H1 (cell line): ENCODE results near the gene PARD3. TPM values are rescaled to one million over a fixed set of nuclear protein-coding genes. Genes with fewer than 3 reads are reported as not detected.

Source experiments
- CTCF ChIA-PET: fragments of 300-600 bp; sonication (Branson Sonifier 250); formaldehyde crosslinking; loops from one replicate; lab custom pipeline; 2021; ENCODE audit not compliant: partially characterized antibody; lab: Charles Lee
- POLR2A ChIA-PET: fragments of 300-600 bp; sonication (Branson Sonifier 250); formaldehyde crosslinking; loops from one replicate; lab custom pipeline; 2021; ENCODE audit warnings: inconsistent platforms; ENCODE audit not compliant: partially characterized antibody; lab: Charles Lee
- DNase-seq, 2 experiments: peaks; one replicate each; pipeline versions ENCODE4 v3.0.0 to v3.0.0-alpha.2; 2010 to 2022; ENCODE audit warnings: low spot score in 2 of 2, low read depth in 1 of 2, mixed read lengths in 1 of 2
- FAIRE-seq: peaks from 2 replicates; lab custom pipeline; 2011; peaks lifted over from hg19 to GRCh38; lab: Jason Lieb, UNC
- H2AFZ ChIP-seq: 2 replicates; pipeline ENCODE4 v1.8.1; 2012; ENCODE audit warnings: low read length, inconsistent platforms
- H2AK5ac ChIP-seq: 2 replicates; pipeline ENCODE4 v1.6.1; 2013; ENCODE audit warnings: low read depth, low read length
- H2BK120ac ChIP-seq: replicated peaks from 2 replicates; pipeline ENCODE3; 2013; ENCODE audit warnings: low read depth, low read length, inconsistent platforms
- H2BK12ac ChIP-seq: 2 replicates; pipeline ENCODE4 v1.6.1; 2013; ENCODE audit warnings: low read depth, low read length
- H2BK15ac ChIP-seq: 2 replicates; pipeline ENCODE4 v1.6.1; 2013; ENCODE audit warnings: low read length
- H2BK20ac ChIP-seq: 2 replicates; pipeline ENCODE4 v1.6.1; 2013; ENCODE audit warnings: low read length
- H2BK5ac ChIP-seq: 2 replicates; pipeline ENCODE4 v1.6.1; 2013; ENCODE audit warnings: low read depth, low read length
- H3K14ac ChIP-seq: 2 replicates; pipeline ENCODE4 v1.6.1; 2013; ENCODE audit warnings: inconsistent platforms; ENCODE audit not compliant: insufficient read length
- H3K18ac ChIP-seq: 2 replicates; pipeline ENCODE4 v1.6.1; 2013; ENCODE audit warnings: low read length; ENCODE audit errors: extremely low read depth
- H3K23ac ChIP-seq: 2 replicates; pipeline ENCODE4 v1.6.1; 2013; ENCODE audit warnings: inconsistent platforms; ENCODE audit not compliant: insufficient read length
- H3K23me2 ChIP-seq: 2 replicates; pipeline ENCODE4 v1.6.1; 2013; ENCODE audit warnings: low read depth, low read length
- H3K27ac ChIP-seq: 2 replicates; pipeline ENCODE4 v1.6.1; 2011; ENCODE audit warnings: low read depth, low read length, inconsistent platforms
- H3K27me3 ChIP-seq, 4 experiments: replicated peaks in 1 of 4; 1 replicate in 1 of 4; 2 replicates in 3 of 4; pipeline versions ENCODE4 v1.6.1 to v1.8.1; 2011 to 2013; ENCODE audit warnings: low read length in 3 of 4, mild to moderate bottlenecking in 3 of 4, inconsistent platforms in 2 of 4, mixed read lengths in 2 of 4, moderate library complexity in 1 of 4; ENCODE audit not compliant: control insufficient read depth in 3 of 4, insufficient read depth in 3 of 4; ENCODE audit errors: extremely low read depth in 1 of 4
- H3K36me3 ChIP-seq, 4 experiments: 2 replicates each; pipeline versions ENCODE4 v1.6.1 to v1.8.1; 2011 to 2013; ENCODE audit warnings: mild to moderate bottlenecking in 4 of 4, low read length in 3 of 4, moderate library complexity in 2 of 4, control low read depth in 1 of 4, inconsistent platforms in 1 of 4; ENCODE audit not compliant: insufficient read depth in 4 of 4, control insufficient read depth in 2 of 4
- H3K4ac ChIP-seq: replicated peaks from 2 replicates; pipeline ENCODE3; 2013; ENCODE audit warnings: low read length, low read depth, mixed read lengths, inconsistent platforms; ENCODE audit not compliant: insufficient read length
- H3K4me1 ChIP-seq, 4 experiments: replicated peaks in 1 of 4; 1 replicate in 1 of 4; 2 replicates in 3 of 4; pipeline versions ENCODE4 v1.6.1 to v1.8.1; 2011 to 2013; ENCODE audit warnings: low read length in 3 of 4, inconsistent platforms in 2 of 4, mixed read lengths in 1 of 4; ENCODE audit not compliant: insufficient read depth in 4 of 4, control insufficient read depth in 3 of 4
- H3K4me2 ChIP-seq, 2 experiments: 2 replicates each; pipeline versions ENCODE4 v1.6.1 to v1.8.1; 2011 to 2013; ENCODE audit warnings: low read depth in 2 of 2, low read length in 2 of 2, control low read depth in 1 of 2, inconsistent platforms in 1 of 2, mild to moderate bottlenecking in 1 of 2; ENCODE audit not compliant: insufficient read depth in 1 of 2
- H3K4me3 ChIP-seq, 4 experiments: fragments of 200-600, 300-600 bp in 1 of 4; sonication (generic), shearing (Covaris generic), sonication (Bioruptor Twin) in 1 of 4; 2 replicates each; pipeline versions ENCODE4 v1.5.1 to v1.8.1; 2011 to 2016; ENCODE audit warnings: low read length in 4 of 4, low read depth in 3 of 4, control low read depth in 2 of 4, inconsistent platforms in 2 of 4, mild to moderate bottlenecking in 2 of 4, mixed read lengths in 1 of 4, moderate library complexity in 1 of 4; ENCODE audit not compliant: insufficient read depth in 2 of 4; ENCODE audit errors: extremely low read depth in 1 of 4
- H3K56ac ChIP-seq: replicated peaks from 2 replicates; pipeline ENCODE3; 2013; ENCODE audit warnings: low read depth, mild to moderate bottlenecking, mixed read lengths, low read length, inconsistent platforms; ENCODE audit not compliant: insufficient read length
- H3K79me1 ChIP-seq: 2 replicates; pipeline ENCODE4 v1.6.1; 2013; ENCODE audit warnings: low read depth, low read length, control low read depth
- H3K79me2 ChIP-seq, 2 experiments: 2 replicates each; pipeline versions ENCODE4 v1.6.1 to v1.8.1; 2012 to 2013; ENCODE audit warnings: low read length in 2 of 2, mild to moderate bottlenecking in 2 of 2, inconsistent platforms in 1 of 2; ENCODE audit not compliant: insufficient read depth in 2 of 2, control insufficient read depth in 1 of 2
- H3K9ac ChIP-seq, 4 experiments: replicated peaks in 1 of 4; 1 replicate in 1 of 4; 2 replicates in 3 of 4; pipeline versions ENCODE4 v1.6.1 to v1.8.1; 2011 to 2013; ENCODE audit warnings: low read depth in 3 of 4, low read length in 3 of 4, control low read depth in 2 of 4, mild to moderate bottlenecking in 2 of 4, moderate library complexity in 2 of 4, inconsistent platforms in 1 of 4; ENCODE audit errors: extremely low read depth in 1 of 4
- H3K9me3 ChIP-seq, 2 experiments: 2 replicates each; pipeline versions ENCODE4 v1.6.1 to v1.8.1; 2012 to 2013; ENCODE audit warnings: mild to moderate bottlenecking in 2 of 2, moderate library complexity in 2 of 2, control low read depth in 1 of 2, inconsistent platforms in 1 of 2, low read depth in 1 of 2, low read length in 1 of 2, mixed read lengths in 1 of 2; ENCODE audit not compliant: insufficient read depth in 2 of 2
- H4K20me1 ChIP-seq, 2 experiments: replicated peaks in 1 of 2; 2 replicates each; pipeline versions ENCODE3 to v1.8.1; 2011 to 2013; ENCODE audit warnings: inconsistent platforms in 2 of 2, low read length in 2 of 2, mild to moderate bottlenecking in 1 of 2; ENCODE audit not compliant: insufficient read depth in 2 of 2, control insufficient read depth in 1 of 2
- H4K5ac ChIP-seq: 2 replicates; pipeline ENCODE4 v1.6.1; 2013; ENCODE audit warnings: low read length, low read depth, mixed read lengths, inconsistent platforms; ENCODE audit not compliant: insufficient read length
- H4K8ac ChIP-seq: 2 replicates; pipeline ENCODE4 v1.8.0; 2013; ENCODE audit warnings: mild to moderate bottlenecking, moderate library complexity, low read length, inconsistent platforms; ENCODE audit not compliant: insufficient read depth; ENCODE audit errors: extremely low read depth
- H4K91ac ChIP-seq: replicated peaks from 2 replicates; pipeline ENCODE3; 2013; ENCODE audit warnings: low read length, mixed read lengths, inconsistent platforms; ENCODE audit not compliant: insufficient read length
- BRCA1 ChIP-seq: IDR thresholded peaks from 2 replicates; pipeline ENCODE4 v1.6.1; 2012; ENCODE audit warnings: low read depth, low read length, improper control_type of control experiment
- CBX8 ChIP-seq: fragments of 300-800, 300-1000 bp; sonication (generic); IDR thresholded peaks from 2 replicates; pipeline ENCODE4 v1.7.1; 2016; ENCODE audit warnings: low read depth, low read length, borderline replicate concordance
- CREB1 ChIP-seq: IDR thresholded peaks from 2 replicates; pipeline ENCODE4 v1.6.1; 2012; ENCODE audit warnings: inconsistent platforms
- KDM4A ChIP-seq: IDR thresholded peaks from one replicate; pipeline ENCODE4 v1.7.1; 2012; ENCODE audit warnings: low read depth, mild to moderate bottlenecking, moderate library complexity, low read length, inconsistent platforms; ENCODE audit not compliant: severe bottlenecking
- POLR2AphosphoS5 ChIP-seq: IDR thresholded peaks from 2 replicates; pipeline ENCODE4 v1.6.1; 2011; ENCODE audit warnings: low read depth, low read length
- SAP30 ChIP-seq: fragments of 300-600 bp; sonication (generic); IDR thresholded peaks from 2 replicates; pipeline ENCODE4 v1.7.1; 2012; ENCODE audit warnings: low read length, moderate library complexity, mild to moderate bottlenecking, inconsistent platforms; ENCODE audit not compliant: insufficient read depth, insufficient replicate concordance
- SUZ12 ChIP-seq: fragments of 200-600 bp; sonication (generic); IDR thresholded peaks from 2 replicates; pipeline ENCODE4 v1.6.1; 2012; ENCODE audit warnings: mild to moderate bottlenecking, inconsistent platforms, low read length, moderate library complexity, mixed read lengths
- WGBS, 2 experiments: shearing (Covaris generic) in 1 of 2; methylation state at CpG; one replicate each; pipeline versions ENCODE4 v1.1.6 to v1.1.7; 2013 to 2015; ENCODE audit warnings: low lambda C conversion rate in 2 of 2, mixed read lengths in 2 of 2, inconsistent platforms in 1 of 2, low coverage in 1 of 2, missing lambda C conversion rate in 1 of 2; ENCODE audit not compliant: insufficient replicate concordance in 2 of 2, insufficient coverage in 1 of 2, insufficient read length in 1 of 2; ENCODE audit errors: extremely low coverage in 1 of 2, missing lambda C conversion rate in 1 of 2; 5-methylcytosine and 5-hydroxymethylcytosine counted together
- polyA plus RNA-seq, 7 experiments: library from polyadenylated mRNA; depleted of rRNA in 3 of 7; stranded (reverse) in 5 of 7; unstranded in 2 of 7; fragments of >200 nt in 5 of 7; fragments of 200-250 nt in 2 of 7; gene quantifications; 1 replicate in 5 of 7; 2 replicates in 1 of 7; 4 replicates in 1 of 7; pipeline versions ENCODE4 v1.2.1 to v1.2.3, GENCODE V29; 2011 to 2013; ENCODE audit warnings: missing spikeins in 2 of 7, mixed read lengths in 2 of 7
- total RNA-seq: library from RNA; stranded (reverse); fragmentation: NEBNext Ultra II Directional; extraction: Animal tissue kit (Norgen Biotek cat#: 25700); gene quantifications from 2 replicates; pipeline ENCODE4 v1.2.1, GENCODE V29; 2021

Gene PARD3
- total and polyA plus RNA-seq, 2 of the 8 experiments (the other 6 are each of a cell fraction or from before 2014, with no cell fraction given): 19.7 to 49.1 TPM

DNA sequence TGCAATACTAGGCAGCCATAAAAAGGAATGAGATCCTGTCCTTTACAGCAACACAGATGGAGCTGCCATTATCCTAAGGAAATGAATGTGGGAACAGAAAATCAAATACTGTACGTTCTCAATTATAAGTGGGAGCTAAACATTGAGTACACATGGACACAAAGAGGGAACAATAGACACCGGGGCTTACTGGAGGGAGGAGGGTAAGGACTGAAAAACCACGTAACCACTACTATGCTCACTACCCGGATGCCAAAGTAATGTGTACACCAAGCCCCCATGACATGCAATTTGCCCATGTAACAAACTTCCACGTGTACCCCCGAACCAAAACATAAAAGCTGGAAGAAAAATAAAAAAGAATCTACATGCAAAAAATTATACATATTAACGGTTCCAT, 587.0 kb downstream of the PARD3 start:
- Histone ChIP-seq H3K14ac (no peak overlapping the region), H3K4me3 (no peak overlapping the region), H3K79me2 (no peaks in the 10 kb centered on the region), H3K9me3 (no peaks in the 10 kb centered on the region), H3K36me3 (no peaks in the 10 kb centered on the region), H4K8ac (no peak overlapping the region), H3K27ac (no peak overlapping the region), H2AK5ac (no peak overlapping the region), H3K4me1 (no peaks in the 10 kb centered on the region), H3K79me1 (no peaks in the 10 kb centered on the region), H4K20me1 (no peaks in the 10 kb centered on the region), H3K23ac (no peak overlapping the region), H2BK12ac (no peak overlapping the region), H3K18ac (no peak overlapping the region), H2BK5ac (no peak overlapping the region), H3K27me3 (no peaks in the 10 kb centered on the region), H3K56ac (no peak overlapping the region), H4K5ac (no peak overlapping the region), H3K9ac (no peak overlapping the region), H4K91ac (no peak overlapping the region), H2AFZ (no peak overlapping the region), H3K4me2 (no peak overlapping the region), H2BK15ac (no peak overlapping the region), H2BK120ac (no peak overlapping the region), H3K23me2 (no peaks in the 10 kb centered on the region), H2BK20ac (no peak overlapping the region), H3K4ac (no peak overlapping the region)
- FAIRE-seq (no peak), DNase-seq (no peak)
- whole genome bisulfite sequencing, 2 experiments: 92% methylated on average over 7 of the region's 7 CpGs; no CpG with 5 or more reads in 1 of the 2 experiments
- POLR2A ChIA-PET: no interaction called here
- TF ChIP-seq KDM4A (no peak), BRCA1 (no peak), SUZ12 (no peak), POLR2AphosphoS5 (no peak), SAP30 (no peak), CREB1 (no peak), CBX8 (no peak)
- CTCF ChIA-PET: interaction anchor here (0.8 to 1.1 kb wide), 2 partner anchors 9 to 150 kb away, joined by 3 to 4 read pairs; no protein-coding TSS in a partner anchor
